Left renal cortex interstitium (tissue), 4 donors: Measurements from ENCODE around the gene ERC2. TPM values are rescaled to one million over a fixed set of nuclear protein-coding genes. Genes with fewer than 3 reads are reported as not detected.
"Not testable (repeated sequence)": the region's sequence is repeated elsewhere in the genome, so short reads cannot be mapped to it uniquely, and the experiment has no call there.

Experiments
- DNase-seq, 4 donors: peaks; one replicate each; pipeline ENCODE4 v3.0.0-alpha.2; 2013; ENCODE audit warnings: low read depth in 4 of 4, low spot score in 2 of 4, missing footprints in 1 of 4
- polyA plus RNA-seq, 4 donors: library from polyadenylated mRNA; unstranded; fragments of 120-200 nt; gene quantifications; one replicate each; pipeline ENCODE4 v1.2.1, GENCODE V29; 2013; ENCODE audit not compliant: insufficient read length in 4 of 4

ERC2 gene
- polyA plus RNA-seq, 4 donors = 2.0 to 4.2 (median 3.8) TPM

GRCh38 chr3:55526332-55527030 is 941.8 kb downstream of the ERC2 start:
- no peak for DNase-seq

GRCh38 chr3:55525436-55525835 is 942.8 kb downstream of the ERC2 start:
- no peak for DNase-seq

- no peak for DNase-seq
Observed at GRCh38 chr3:55524565-55525244, 943.6 kb downstream of the ERC2 start.

GRCh38 chr3:55523471-55523870 is 944.8 kb downstream of the ERC2 start:
- DNase-seq = no peak

GRCh38 chr3:55521738-55522421 is 946.4 kb downstream of the ERC2 start:
- no peak for DNase-seq

DNA sequence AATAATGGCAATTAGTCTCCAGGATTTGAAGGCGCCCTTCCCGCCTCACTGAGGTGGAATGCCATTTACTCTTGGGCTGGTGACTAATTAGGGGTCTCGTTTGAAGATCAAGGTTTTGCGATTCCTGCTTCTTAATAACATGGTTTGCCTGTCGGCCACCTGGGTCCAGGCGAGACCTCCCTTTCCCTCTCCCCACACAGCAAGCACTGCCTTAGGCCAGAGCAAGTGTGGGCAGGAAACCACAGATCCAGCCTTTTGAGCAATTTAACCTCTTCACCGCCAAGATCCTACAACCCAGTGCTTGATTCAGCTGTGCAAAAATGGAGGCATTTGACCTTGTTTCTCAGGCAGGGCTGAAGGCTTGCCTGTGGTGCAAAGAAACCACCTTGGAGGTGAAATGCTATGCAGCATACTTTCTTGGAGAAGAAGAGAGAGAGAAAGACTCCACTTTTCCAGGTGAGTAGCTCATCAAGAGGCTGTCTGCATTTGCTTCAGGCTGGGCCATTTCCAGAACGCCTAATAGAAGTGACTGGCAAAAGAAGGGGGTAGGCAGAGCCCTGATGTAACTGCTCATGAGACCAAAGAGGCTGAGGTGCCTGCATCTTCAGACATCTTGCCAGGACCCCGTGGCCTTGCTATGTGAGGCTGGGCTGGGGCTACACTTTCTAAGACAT is 947.1 kb downstream of the ERC2 start:
- DNase-seq = no peak

DNA sequence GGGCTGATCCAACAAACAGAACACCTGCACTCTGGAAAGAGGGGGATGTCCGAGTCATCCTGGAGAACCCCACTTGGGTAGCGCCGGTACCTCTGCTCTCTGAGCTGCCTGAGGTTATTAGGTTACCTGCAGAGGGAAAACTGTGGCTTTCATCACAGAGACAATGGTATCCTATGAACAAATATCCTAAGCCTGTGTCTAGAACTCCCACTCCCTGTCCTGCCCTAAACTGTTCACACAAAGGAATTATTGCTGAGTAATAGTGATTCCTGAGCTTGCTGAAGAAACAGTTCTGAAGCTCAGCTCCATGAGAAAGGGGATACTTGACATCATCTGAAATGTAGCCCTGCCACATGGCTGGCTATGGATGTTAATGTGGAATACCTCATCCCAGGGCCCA is 949.2 kb downstream of the ERC2 start:
- no peak for DNase-seq

DNA sequence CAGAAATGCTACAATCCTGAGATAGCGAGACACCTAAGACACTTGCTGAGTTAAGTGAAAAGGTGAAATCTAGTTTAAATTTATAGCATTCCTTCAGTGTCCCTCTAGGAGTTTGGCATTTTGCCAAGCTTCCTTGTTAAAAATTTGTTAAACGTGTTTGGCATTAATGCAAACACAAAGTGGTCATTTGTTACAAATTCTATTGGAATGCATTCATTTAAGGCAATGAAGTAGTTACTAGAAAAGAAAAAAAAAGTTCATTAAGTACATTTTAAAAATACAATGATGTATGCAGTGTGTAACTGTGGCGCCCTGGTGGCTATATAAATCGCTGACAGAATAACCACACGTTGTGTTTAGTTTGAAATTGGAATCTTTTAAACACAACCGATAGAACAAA is 949.8 kb downstream of the ERC2 start:
- no peak for DNase-seq

DNA sequence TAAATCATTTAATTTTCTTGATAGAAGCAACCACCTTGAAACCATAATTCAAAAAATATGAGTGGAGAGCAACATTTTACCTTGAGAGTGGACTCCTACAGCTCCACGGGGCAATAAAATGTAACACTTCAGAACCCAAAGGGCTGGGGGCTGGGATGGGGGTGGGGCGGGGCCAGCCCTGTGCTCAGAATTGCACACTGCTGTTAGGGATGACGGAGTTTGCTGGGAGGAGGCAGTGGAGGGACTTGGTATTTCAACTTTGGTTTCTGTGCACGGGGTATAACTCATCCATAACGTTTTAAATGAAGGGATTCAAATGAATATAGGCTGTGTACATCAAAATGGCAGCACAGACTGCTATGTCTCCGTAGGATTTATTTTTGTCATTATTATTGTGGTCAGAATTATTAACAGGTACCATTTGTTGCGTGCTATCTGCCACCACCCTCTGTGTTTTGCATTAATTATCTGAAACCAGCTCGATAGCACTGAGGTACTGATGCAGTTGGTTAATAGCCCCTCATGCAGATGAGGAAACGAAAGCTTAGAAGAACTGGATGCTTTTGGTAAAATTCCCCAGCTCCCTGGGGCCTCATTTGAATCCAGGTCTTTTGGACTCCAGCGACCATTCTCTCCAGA is 951.8 kb downstream of the ERC2 start:
- no peak for DNase-seq

- DNase-seq = no peak
Observed at GRCh38 chr3:55515550-55516246, 952.6 kb downstream of the ERC2 start.

- DNase-seq = no peak
Observed at GRCh38 chr3:55514962-55515361, 953.3 kb downstream of the ERC2 start.

- DNase-seq = no peak
Observed at GRCh38 chr3:55512571-55513343, 955.5 kb downstream of the ERC2 start.

- DNase-seq = no peak
Observed at GRCh38 chr3:55511895-55512570, 956.2 kb downstream of the ERC2 start.

GRCh38 chr3:55508335-55508734 is 959.9 kb downstream of the ERC2 start:
- DNase-seq = no peak

GRCh38 chr3:55507808-55508207 is 960.5 kb downstream of the ERC2 start:
- no peak for DNase-seq

- DNase-seq = no peak
Observed at GRCh38 chr3:55505776-55506175, 962.5 kb downstream of the ERC2 start.

DNA sequence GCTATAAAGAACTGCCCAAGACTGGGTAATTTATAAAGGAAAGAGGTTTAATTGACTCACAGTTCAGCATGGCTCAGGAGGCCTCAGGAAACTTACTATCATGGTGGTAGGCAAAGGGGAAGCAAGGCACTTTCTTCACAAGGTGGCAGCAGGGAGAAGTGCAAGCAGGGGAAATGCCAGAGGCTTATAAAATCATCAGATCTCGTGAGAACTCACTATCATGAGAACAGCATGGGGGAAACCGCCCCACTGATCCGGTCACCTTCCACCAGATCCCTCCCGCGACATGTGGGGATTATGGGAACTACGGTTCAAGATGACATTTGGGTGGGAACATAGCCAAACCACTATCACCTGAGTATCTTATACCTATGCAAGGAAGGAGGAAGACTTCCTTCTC is 963.2 kb downstream of the ERC2 start:
- not testable (repeated sequence) for DNase-seq

DNA sequence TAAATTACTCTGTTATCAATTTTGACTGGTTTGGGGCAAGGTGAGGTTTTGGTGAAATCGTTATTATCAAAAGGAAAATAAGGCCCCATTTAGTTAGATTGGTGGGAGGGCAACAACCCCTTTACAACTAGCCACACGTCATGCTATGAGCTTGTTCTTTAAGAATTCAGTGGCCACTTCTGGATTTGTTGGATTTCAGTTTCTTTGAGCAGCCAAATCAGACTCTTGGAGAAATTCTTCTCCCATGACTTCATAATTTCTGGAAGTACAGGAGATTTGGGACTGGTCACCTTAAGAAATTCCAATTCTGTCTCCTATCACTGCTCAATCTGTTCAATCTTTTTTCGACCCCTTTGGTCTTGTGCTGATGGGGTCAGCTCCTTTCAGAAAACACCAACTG is 966.4 kb downstream of the ERC2 start:
- DNase-seq = no peak
